Astrocyte (in vitro differentiated cells and primary cell): ENCODE measurements around the gene LRP10. TPM values are rescaled to one million over a fixed set of nuclear protein-coding genes. Genes with fewer than 3 reads are reported as not detected.

Source experiments
- DNase-seq: peaks from one replicate; pipeline ENCODE4 v3.0.0-alpha.2; 2010; ENCODE audit warnings: low read depth
- FAIRE-seq: peaks from 2 replicates; lab custom pipeline; 2011; peaks lifted over from hg19 to GRCh38; lab: Jason Lieb, UNC
- H2AFZ ChIP-seq: 2 replicates; pipeline ENCODE4 v1.6.0; 2012; ENCODE audit warnings: low read depth, low read length, inconsistent platforms
- H3K27ac ChIP-seq: 2 replicates; pipeline ENCODE4 v1.5.1; 2011; ENCODE audit warnings: low read depth, low read length, inconsistent platforms
- H3K27me3 ChIP-seq: 2 replicates; pipeline ENCODE4 v1.6.0; 2011; ENCODE audit warnings: low read length, inconsistent platforms; ENCODE audit not compliant: insufficient read depth
- H3K36me3 ChIP-seq: 2 replicates; pipeline ENCODE4 v1.5.1; 2011; ENCODE audit warnings: low read length, inconsistent platforms; ENCODE audit not compliant: insufficient read depth
- H3K4me1 ChIP-seq: 2 replicates; pipeline ENCODE4 v1.5.1; 2011; ENCODE audit warnings: low read length, inconsistent platforms; ENCODE audit not compliant: insufficient read depth
- H3K4me2 ChIP-seq: 2 replicates; pipeline ENCODE4 v1.6.0; 2012; ENCODE audit warnings: low read length, inconsistent platforms
- H3K4me3 ChIP-seq: 2 replicates; pipeline ENCODE4 v1.5.1; 2011; ENCODE audit warnings: low read depth, mild to moderate bottlenecking, low read length, inconsistent platforms; ENCODE audit not compliant: insufficient read depth
- H3K79me2 ChIP-seq: 2 replicates; pipeline ENCODE4 v1.6.0; 2012; ENCODE audit warnings: mild to moderate bottlenecking, low read length, inconsistent platforms; ENCODE audit not compliant: insufficient read depth
- H3K9ac ChIP-seq: 2 replicates; pipeline ENCODE4 v1.6.0; 2012; ENCODE audit warnings: mild to moderate bottlenecking, low read length, inconsistent platforms
- H3K9me3 ChIP-seq: 2 replicates; pipeline ENCODE4 v1.5.1; 2012; ENCODE audit warnings: low read depth, mild to moderate bottlenecking, low read length, inconsistent platforms; ENCODE audit not compliant: insufficient read depth
- H4K20me1 ChIP-seq: 2 replicates; pipeline ENCODE4 v1.6.0; 2012; ENCODE audit warnings: low read length, inconsistent platforms; ENCODE audit not compliant: insufficient read depth
- H3K27ac Mint-ChIP-seq: one replicate; pipeline ENCODE4 v1.8.0; 2021; ENCODE audit warnings: mild to moderate bottlenecking, mixed read lengths; ENCODE audit not compliant: unreplicated experiment
- H3K27me3 Mint-ChIP-seq: one replicate; pipeline ENCODE4 v1.8.0; 2021; ENCODE audit warnings: low read depth, mixed read lengths; ENCODE audit not compliant: unreplicated experiment
- H3K36me3 Mint-ChIP-seq: one replicate; pipeline ENCODE4 v1.8.0; 2021; ENCODE audit warnings: low read depth, mixed read lengths; ENCODE audit not compliant: unreplicated experiment
- H3K4me1 Mint-ChIP-seq: one replicate; pipeline ENCODE4 v1.8.0; 2021; ENCODE audit warnings: low read depth, mixed read lengths; ENCODE audit not compliant: unreplicated experiment
- H3K4me3 Mint-ChIP-seq: one replicate; pipeline ENCODE4 v1.8.0; 2021; ENCODE audit warnings: mild to moderate bottlenecking, moderate library complexity, mixed read lengths; ENCODE audit not compliant: unreplicated experiment
- H3K9me3 Mint-ChIP-seq: one replicate; pipeline ENCODE4 v1.8.0; 2021; ENCODE audit warnings: mild to moderate bottlenecking, mixed read lengths; ENCODE audit not compliant: unreplicated experiment
- EZH2 ChIP-seq: IDR thresholded peaks from 2 replicates; pipeline ENCODE4 v1.6.1; 2012; ENCODE audit warnings: mild to moderate bottlenecking, low read length, inconsistent platforms; ENCODE audit not compliant: insufficient read depth
- total RNA-seq: library from RNA; stranded (reverse); gene quantifications from 2 replicates; pipeline ENCODE4 v1.2.1, GENCODE V29; 2021
- TF ChIP-seq, protein P1 (sequence below): IDR thresholded peaks from 2 replicates; pipeline ENCODE4 v1.5.1; 2011; ENCODE audit warnings: low read depth, mild to moderate bottlenecking, inconsistent platforms, low read length, moderate library complexity; ENCODE audit not compliant: insufficient read depth

The LRP10 gene
- total RNA-seq, 1 donor from 2014 or later, result 142 TPM

DNA sequence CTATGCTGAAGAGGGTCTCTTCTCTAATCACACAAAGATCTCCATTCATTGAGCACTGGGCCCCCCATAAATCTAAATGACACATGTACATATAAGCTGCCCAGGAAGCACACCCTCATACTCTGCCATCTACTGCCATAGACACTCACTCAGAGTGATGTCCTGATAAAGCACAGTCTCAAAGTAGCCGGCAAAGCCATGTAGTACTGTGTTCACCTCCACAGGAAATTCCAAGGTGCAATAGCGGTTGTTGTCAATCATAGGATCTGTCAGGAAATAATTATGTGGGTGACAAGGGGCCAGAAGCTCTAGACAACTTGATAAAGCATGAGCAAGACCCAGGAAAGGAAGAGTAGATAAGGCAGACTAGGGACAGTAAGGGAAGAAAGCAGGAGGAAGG, 50.8 kb downstream of the LRP10 start:
- peaks cover 49% of the 10 kb centered on the region for H3K36me3 ChIP-seq
- Mint-ChIP-seq H3K36me3 (peaks cover 43% of the 10 kb centered on the region), H3K4me1 (peaks cover 19% of the 10 kb centered on the region), H3K9me3 (no peaks in the 10 kb centered on the region), H3K27me3 (no peaks in the 10 kb centered on the region), H3K4me3 (no peak overlapping the region), H3K27ac (no peak overlapping the region)
- H3K4me2 ChIP-seq, result no peak overlapping the region
- H3K9ac ChIP-seq, result no peak overlapping the region
- no peak overlapping the region for H3K27ac ChIP-seq
- no peaks in the 10 kb centered on the region for H3K9me3 ChIP-seq
- H4K20me1 ChIP-seq, result peaks cover under 1% of the 10 kb centered on the region
- FAIRE-seq (no peak), DNase-seq (no peak)
- no peak overlapping the region for H2AFZ ChIP-seq
- H3K4me3 ChIP-seq, result no peak overlapping the region
- peaks cover 4% of the 10 kb centered on the region for H3K4me1 ChIP-seq
- H3K79me2 ChIP-seq, result peaks cover 26% of the 10 kb centered on the region
- no peaks in the 10 kb centered on the region for H3K27me3 ChIP-seq
- TF ChIP-seq, protein P1, sequence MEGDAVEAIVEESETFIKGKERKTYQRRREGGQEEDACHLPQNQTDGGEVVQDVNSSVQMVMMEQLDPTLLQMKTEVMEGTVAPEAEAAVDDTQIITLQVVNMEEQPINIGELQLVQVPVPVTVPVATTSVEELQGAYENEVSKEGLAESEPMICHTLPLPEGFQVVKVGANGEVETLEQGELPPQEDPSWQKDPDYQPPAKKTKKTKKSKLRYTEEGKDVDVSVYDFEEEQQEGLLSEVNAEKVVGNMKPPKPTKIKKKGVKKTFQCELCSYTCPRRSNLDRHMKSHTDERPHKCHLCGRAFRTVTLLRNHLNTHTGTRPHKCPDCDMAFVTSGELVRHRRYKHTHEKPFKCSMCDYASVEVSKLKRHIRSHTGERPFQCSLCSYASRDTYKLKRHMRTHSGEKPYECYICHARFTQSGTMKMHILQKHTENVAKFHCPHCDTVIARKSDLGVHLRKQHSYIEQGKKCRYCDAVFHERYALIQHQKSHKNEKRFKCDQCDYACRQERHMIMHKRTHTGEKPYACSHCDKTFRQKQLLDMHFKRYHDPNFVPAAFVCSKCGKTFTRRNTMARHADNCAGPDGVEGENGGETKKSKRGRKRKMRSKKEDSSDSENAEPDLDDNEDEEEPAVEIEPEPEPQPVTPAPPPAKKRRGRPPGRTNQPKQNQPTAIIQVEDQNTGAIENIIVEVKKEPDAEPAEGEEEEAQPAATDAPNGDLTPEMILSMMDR, result no peak
- TF ChIP-seq EZH2, result no peak

DNA sequence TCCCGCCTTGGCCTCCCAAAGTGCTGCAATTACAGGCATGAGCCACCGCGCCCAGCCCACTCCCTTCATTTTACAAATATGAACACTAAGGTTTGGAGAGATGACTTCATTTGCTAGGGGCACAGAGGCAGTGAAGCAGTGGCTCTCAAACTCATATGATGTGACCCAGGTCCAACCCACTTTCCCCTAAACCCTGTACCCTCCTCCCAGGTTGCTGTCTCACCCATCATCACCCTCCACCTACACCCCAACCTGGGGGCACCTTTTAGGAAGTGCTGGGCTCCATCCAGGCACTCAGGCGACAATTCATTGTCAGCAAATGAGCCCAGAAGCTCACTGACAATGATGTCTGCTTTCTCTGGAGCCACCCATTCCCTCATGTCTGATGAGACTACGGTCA, 52.2 kb downstream of the LRP10 start:
- Histone ChIP-seq H3K27me3 (no peaks in the 10 kb centered on the region), H3K4me3 (no peak overlapping the region), H4K20me1 (peaks cover 3% of the 10 kb centered on the region), H3K79me2 (peaks cover 26% of the 10 kb centered on the region), H3K27ac (no peak overlapping the region), H3K9me3 (no peaks in the 10 kb centered on the region), H2AFZ (no peak overlapping the region), H3K4me1 (peaks cover 10% of the 10 kb centered on the region), H3K4me2 (no peak overlapping the region), H3K36me3 (peaks cover 49% of the 10 kb centered on the region), H3K9ac (no peak overlapping the region)
- H3K27me3 Mint-ChIP-seq, result no peaks in the 10 kb centered on the region
- H3K36me3 Mint-ChIP-seq, result peaks cover 43% of the 10 kb centered on the region
- H3K27ac Mint-ChIP-seq, result no peak overlapping the region
- TF ChIP-seq, protein P1, result no peak
- no peak for TF ChIP-seq EZH2
- no peaks in the 10 kb centered on the region for H3K9me3 Mint-ChIP-seq
- FAIRE-seq (no peak), DNase-seq (no peak)
- H3K4me1 Mint-ChIP-seq, result peaks cover 19% of the 10 kb centered on the region
- no peak overlapping the region for H3K4me3 Mint-ChIP-seq

DNA sequence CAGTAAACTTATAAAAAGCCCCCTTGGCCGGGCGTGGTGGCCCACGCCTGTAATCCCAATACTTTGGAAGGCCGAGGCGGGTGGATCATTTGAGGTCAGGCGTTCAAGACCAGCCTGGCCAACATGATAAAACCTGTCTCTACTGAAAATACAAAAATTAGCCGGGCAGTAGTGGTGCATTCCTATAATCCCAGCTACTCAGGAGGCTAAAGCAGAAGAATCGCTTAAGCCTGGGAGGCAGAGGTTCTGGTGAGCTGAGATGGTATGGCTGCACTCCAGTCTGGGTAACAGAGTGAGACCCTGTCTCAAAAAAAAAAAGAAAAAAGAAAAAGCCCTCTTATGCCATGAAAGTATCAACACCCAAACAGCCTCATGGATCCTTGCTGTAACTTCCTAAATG, 54.0 kb downstream of the LRP10 start:
- Mint-ChIP-seq H3K36me3 (peaks cover 37% of the 10 kb centered on the region), H3K4me3 (no peak overlapping the region), H3K4me1 (peaks cover 17% of the 10 kb centered on the region), H3K9me3 (no peaks in the 10 kb centered on the region), H3K27me3 (no peaks in the 10 kb centered on the region), H3K27ac (no peak overlapping the region)
- H3K27ac ChIP-seq, result no peak overlapping the region
- FAIRE-seq, result no peak
- H3K79me2 ChIP-seq, result peaks cover 30% of the 10 kb centered on the region
- no peak overlapping the region for H3K9ac ChIP-seq
- no peak overlapping the region for H3K4me3 ChIP-seq
- H4K20me1 ChIP-seq, result peaks cover 3% of the 10 kb centered on the region
- TF ChIP-seq, protein P1, result no peak
- no peak for TF ChIP-seq EZH2
- H3K4me1 ChIP-seq, result peaks cover 16% of the 10 kb centered on the region
- no peak overlapping the region for H3K4me2 ChIP-seq
- peaks cover 41% of the 10 kb centered on the region for H3K36me3 ChIP-seq
- no peaks in the 10 kb centered on the region for H3K9me3 ChIP-seq
- H3K27me3 ChIP-seq, result no peaks in the 10 kb centered on the region
- no peak for DNase-seq
- no peak overlapping the region for H2AFZ ChIP-seq
